Body of pancreas (tissue), 4 donors: Measurements from ENCODE around the gene ATAD5.

ENCODE experiments used
- CTCF ChIP-seq, 7 experiments: fragments of 450-650 bp in 4 of 7; fragments of 200-600 bp in 3 of 7; sonication (generic) in 3 of 7; IDR thresholded peaks; one replicate each; pipeline ENCODE4 v1.5.1; 2016 to 2019; ENCODE audit warnings: antibody characterized with exemption in 7 of 7
- POLR2A ChIP-seq, 3 donors: fragments of 450-650 bp; IDR thresholded peaks; one replicate each; pipeline ENCODE4 v1.6.1; 2016; ENCODE audit warnings: antibody characterized with exemption in 3 of 3, mild to moderate bottlenecking in 2 of 3

GRCh38 chr17:30831663-30832437, at the start of gene ATAD5:
- TF ChIP-seq CTCF (IDR thresholded peaks at IDR 0.05) (peak in 1 of 7 experiments; percentile 26), POLR2A (IDR thresholded peaks at IDR 0.05) (peak in 1 of 3 donors; percentile 18)
